ENCODE results near the gene ARL5C.
"Not testable (repeated sequence)": the region's sequence is repeated elsewhere in the genome, so short reads cannot be mapped to it uniquely, and the experiment has no call there.

Gene ARL5C

GRCh38 chr17:39173080-39173479 lies 7.1 kb upstream of the ARL5C start:
- TF ChIP-seq, protein P1, sequence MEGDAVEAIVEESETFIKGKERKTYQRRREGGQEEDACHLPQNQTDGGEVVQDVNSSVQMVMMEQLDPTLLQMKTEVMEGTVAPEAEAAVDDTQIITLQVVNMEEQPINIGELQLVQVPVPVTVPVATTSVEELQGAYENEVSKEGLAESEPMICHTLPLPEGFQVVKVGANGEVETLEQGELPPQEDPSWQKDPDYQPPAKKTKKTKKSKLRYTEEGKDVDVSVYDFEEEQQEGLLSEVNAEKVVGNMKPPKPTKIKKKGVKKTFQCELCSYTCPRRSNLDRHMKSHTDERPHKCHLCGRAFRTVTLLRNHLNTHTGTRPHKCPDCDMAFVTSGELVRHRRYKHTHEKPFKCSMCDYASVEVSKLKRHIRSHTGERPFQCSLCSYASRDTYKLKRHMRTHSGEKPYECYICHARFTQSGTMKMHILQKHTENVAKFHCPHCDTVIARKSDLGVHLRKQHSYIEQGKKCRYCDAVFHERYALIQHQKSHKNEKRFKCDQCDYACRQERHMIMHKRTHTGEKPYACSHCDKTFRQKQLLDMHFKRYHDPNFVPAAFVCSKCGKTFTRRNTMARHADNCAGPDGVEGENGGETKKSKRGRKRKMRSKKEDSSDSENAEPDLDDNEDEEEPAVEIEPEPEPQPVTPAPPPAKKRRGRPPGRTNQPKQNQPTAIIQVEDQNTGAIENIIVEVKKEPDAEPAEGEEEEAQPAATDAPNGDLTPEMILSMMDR (IDR thresholded peaks at IDR 0.05; ENCODE audit: low read depth, low read length) = no peak
- Histone ChIP-seq H3K36me3 (peaks cover 3% of the 10 kb centered on the region), H3K27me3 (no peaks in the 10 kb centered on the region), H3K4me3 (ENCODE audit: low read depth, low read length) (no peak overlapping the region), H3K4me1 (no peaks in the 10 kb centered on the region), H3K9me3 (no peaks in the 10 kb centered on the region)
- DNase-seq = no peak

DNA sequence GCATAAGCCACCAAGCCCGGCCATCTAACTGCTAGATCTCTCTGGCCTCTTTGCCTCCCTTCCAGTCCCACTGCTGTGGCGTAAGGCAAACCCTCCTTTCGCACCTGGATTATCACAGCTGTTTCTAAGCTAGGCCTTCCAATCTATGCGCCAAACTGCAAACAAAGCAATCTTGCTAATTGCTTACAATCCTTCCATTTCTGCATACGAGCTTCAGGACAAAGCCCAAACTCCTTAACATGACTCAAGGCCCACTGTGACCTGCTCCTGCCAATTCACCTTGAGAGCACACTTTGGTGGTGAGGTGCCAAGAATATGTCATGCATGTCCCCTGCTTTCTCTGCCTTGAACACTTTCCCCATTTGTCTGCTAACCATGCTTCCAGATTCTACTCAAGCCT lies 6.0 kb upstream of the ARL5C start:
- Histone ChIP-seq H3K4me1 (no peaks in the 10 kb centered on the region), H3K4me3 (ENCODE audit: low read depth, low read length) (no peak overlapping the region), H3K36me3 (no peaks in the 10 kb centered on the region), H3K27me3 (no peaks in the 10 kb centered on the region), H3K9me3 (no peaks in the 10 kb centered on the region)
- TF ChIP-seq, protein P1 (IDR thresholded peaks at IDR 0.05; ENCODE audit: low read depth, low read length) = no peak
- DNase-seq = no peak

GRCh38 chr17:39170558-39170957 lies 4.6 kb upstream of the ARL5C start:
- Histone ChIP-seq H3K9me3 (no peaks in the 10 kb centered on the region), H3K4me3 (ENCODE audit: low read depth, low read length) (no peak overlapping the region), H3K4me1 (no peaks in the 10 kb centered on the region), H3K27me3 (no peaks in the 10 kb centered on the region), H3K36me3 (no peaks in the 10 kb centered on the region)
- no peak for DNase-seq
- TF ChIP-seq, protein P1 (IDR thresholded peaks at IDR 0.05; ENCODE audit: low read depth, low read length) = no peak

DNA sequence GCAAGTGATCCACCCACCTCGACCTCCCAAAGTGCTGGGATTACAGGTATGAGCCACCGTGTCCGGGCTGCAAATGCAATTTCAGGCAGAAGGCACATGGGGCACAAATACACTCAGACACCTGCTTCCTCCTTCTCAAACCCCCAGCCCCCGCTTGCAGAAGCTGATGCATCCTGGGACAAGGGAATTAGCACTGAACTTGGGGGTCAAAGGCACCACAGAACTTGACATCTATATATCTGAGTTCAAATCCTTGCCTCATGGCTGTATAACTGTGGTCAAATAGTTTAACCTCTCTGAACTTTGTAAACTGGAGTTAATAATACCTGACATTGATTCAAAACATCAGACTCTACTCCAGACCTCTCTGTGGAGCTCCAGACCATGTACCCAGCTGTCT lies 4.1 kb upstream of the ARL5C start:
- no peak overlapping the region for H3K4me3 ChIP-seq (ENCODE audit: low read depth, low read length)
- no peak for DNase-seq
- H3K9me3 ChIP-seq = no peaks in the 10 kb centered on the region
- no peaks in the 10 kb centered on the region for H3K4me1 ChIP-seq
- H3K36me3 ChIP-seq = no peaks in the 10 kb centered on the region
- TF ChIP-seq, protein P1 (IDR thresholded peaks at IDR 0.05; ENCODE audit: low read depth, low read length) = no peak
- H3K27me3 ChIP-seq = no peaks in the 10 kb centered on the region

- no peak overlapping the region for H3K4me3 ChIP-seq (ENCODE audit: low read depth, low read length)
- H3K9me3 ChIP-seq = no peaks in the 10 kb centered on the region
- no peak for DNase-seq
- TF ChIP-seq, protein P1 (IDR thresholded peaks at IDR 0.05; ENCODE audit: low read depth, low read length) = no peak
- H3K4me1 ChIP-seq = no peaks in the 10 kb centered on the region
- H3K27me3 ChIP-seq = no peaks in the 10 kb centered on the region
- H3K36me3 ChIP-seq = no peaks in the 10 kb centered on the region
Measured at GRCh38 chr17:39169518-39169917, 3.6 kb upstream of the ARL5C start.

DNA sequence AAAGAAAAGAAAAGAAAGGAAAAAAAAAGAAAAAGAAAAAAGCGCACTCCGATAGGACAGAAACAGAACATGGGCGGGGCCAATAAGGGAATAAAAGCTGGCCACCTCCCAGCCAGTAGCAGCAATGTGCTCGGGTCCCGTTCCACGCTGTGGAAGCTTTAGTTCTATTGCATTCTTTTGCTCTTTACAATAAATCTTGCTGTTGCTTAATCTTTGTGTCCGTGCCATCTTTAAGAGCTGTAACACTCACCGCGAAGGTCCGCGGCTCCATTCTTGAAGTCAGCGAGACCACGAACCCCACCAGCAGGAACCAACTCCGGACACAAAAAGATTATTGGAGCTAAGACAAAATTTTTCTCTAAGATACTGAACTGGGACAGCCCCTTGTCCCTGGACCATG lies 3.1 kb upstream of the ARL5C start:
- Histone ChIP-seq H3K9me3 (no peaks in the 10 kb centered on the region), H3K36me3 (no peaks in the 10 kb centered on the region), H3K27me3 (no peaks in the 10 kb centered on the region), H3K4me1 (no peaks in the 10 kb centered on the region), H3K4me3 (ENCODE audit: low read depth, low read length) (no peak overlapping the region)
- DNase-seq = no peak
- TF ChIP-seq, protein P1 (IDR thresholded peaks at IDR 0.05; ENCODE audit: low read depth, low read length) = no peak

GRCh38 chr17:39168503-39168902 lies 2.5 kb upstream of the ARL5C start:
- not testable (repeated sequence) for H3K9me3 ChIP-seq; H3K36me3 ChIP-seq; H3K4me3 ChIP-seq (ENCODE audit: low read depth, low read length); H3K4me1 ChIP-seq; H3K27me3 ChIP-seq; DNase-seq

Data from BE2C (cell line).